ENCODE results near the gene EPAS1.

EPAS1 gene

GRCh38 chr2:46281939-46282338, 15.3 kb upstream of the EPAS1 start:
- ChIA-PET POLR2A (no interaction called here), CTCF (no interaction called here)
- TF ChIP-seq ELF4 (IDR thresholded peaks at IDR 0.05) (no peak), L3MBTL2 (conservative IDR thresholded peaks at IDR 0.05) (no peak), ARNT (IDR thresholded peaks at IDR 0.05) (no peak), ZNF384 (IDR thresholded peaks at IDR 0.05) (no peak), FOXA1 (IDR thresholded peaks at IDR 0.05) (no peak), SUZ12 (IDR thresholded peaks at IDR 0.05) (no peak), BHLHE40 (IDR thresholded peaks at IDR 0.05; ENCODE audit: borderline replicate concordance) (no peak), PKNOX1 (IDR thresholded peaks at IDR 0.05) (no peak), LEF1 (IDR thresholded peaks at IDR 0.05; ENCODE audit: borderline replicate concordance) (no peak), SP1 (IDR thresholded peaks at IDR 0.05) (no peak), HDGF (IDR thresholded peaks at IDR 0.05; ENCODE audit: borderline replicate concordance) (no peak), TARDBP (IDR thresholded peaks at IDR 0.05) (no peak), CTBP1 (IDR thresholded peaks at IDR 0.05; ENCODE audit: borderline replicate concordance) (no peak), FOXM1 (IDR thresholded peaks at IDR 0.05; ENCODE audit: borderline replicate concordance) (no peak), FOXK2 (IDR thresholded peaks at IDR 0.05) (no peak), NFRKB (IDR thresholded peaks at IDR 0.05) (no peak)
- DNase-seq (ENCODE audit: extremely low spot score), result no peak

GRCh38 chr2:46283693-46284092, 13.5 kb upstream of the EPAS1 start:
- ChIA-PET CTCF (no interaction called here), POLR2A (no interaction called here)
- no peak for DNase-seq (ENCODE audit: extremely low spot score)
- TF ChIP-seq BHLHE40 (IDR thresholded peaks at IDR 0.05; ENCODE audit: borderline replicate concordance) (no peak), L3MBTL2 (conservative IDR thresholded peaks at IDR 0.05) (no peak), FOXM1 (IDR thresholded peaks at IDR 0.05; ENCODE audit: borderline replicate concordance) (no peak), NFRKB (IDR thresholded peaks at IDR 0.05) (no peak)

- ChIA-PET CTCF (no interaction called here), POLR2A (no interaction called here)
- TF ChIP-seq TARDBP (IDR thresholded peaks at IDR 0.05), result no peak
- TF ChIP-seq FOXM1 (IDR thresholded peaks at IDR 0.05; ENCODE audit: borderline replicate concordance), result no peak
- no peak for TF ChIP-seq ELF4 (IDR thresholded peaks at IDR 0.05)
- TF ChIP-seq L3MBTL2 (conservative IDR thresholded peaks at IDR 0.05), result no peak
- TF ChIP-seq SP1 (IDR thresholded peaks at IDR 0.05), result no peak
- TF ChIP-seq SUZ12 (IDR thresholded peaks at IDR 0.05), result no peak
- no peak for TF ChIP-seq LEF1 (IDR thresholded peaks at IDR 0.05; ENCODE audit: borderline replicate concordance)
- TF ChIP-seq PKNOX1 (IDR thresholded peaks at IDR 0.05), result no peak
- no peak for TF ChIP-seq CTBP1 (IDR thresholded peaks at IDR 0.05; ENCODE audit: borderline replicate concordance)
- no peak for TF ChIP-seq ARNT (IDR thresholded peaks at IDR 0.05)
- no peak for TF ChIP-seq FOXK2 (IDR thresholded peaks at IDR 0.05)
- no peak for TF ChIP-seq ZNF384 (IDR thresholded peaks at IDR 0.05)
- TF ChIP-seq BHLHE40 (IDR thresholded peaks at IDR 0.05; ENCODE audit: borderline replicate concordance), result no peak
- no peak for TF ChIP-seq FOXA1 (IDR thresholded peaks at IDR 0.05)
- no peak for TF ChIP-seq HDGF (IDR thresholded peaks at IDR 0.05; ENCODE audit: borderline replicate concordance)
- TF ChIP-seq NFRKB (IDR thresholded peaks at IDR 0.05), result no peak
- DNase-seq (ENCODE audit: extremely low spot score), result no peak
These were observed 12.9 kb upstream of the EPAS1 start for GRCh38 chr2:46284260-46284659.

GRCh38 chr2:46284796-46285195, 12.4 kb upstream of the EPAS1 start:
- TF ChIP-seq ZNF384 (IDR thresholded peaks at IDR 0.05), result no peak
- TF ChIP-seq LEF1 (IDR thresholded peaks at IDR 0.05; ENCODE audit: borderline replicate concordance), result no peak
- TF ChIP-seq HDGF (IDR thresholded peaks at IDR 0.05; ENCODE audit: borderline replicate concordance), result no peak
- no peak for TF ChIP-seq BHLHE40 (IDR thresholded peaks at IDR 0.05; ENCODE audit: borderline replicate concordance)
- no peak for TF ChIP-seq L3MBTL2 (conservative IDR thresholded peaks at IDR 0.05)
- no peak for TF ChIP-seq FOXA1 (IDR thresholded peaks at IDR 0.05)
- TF ChIP-seq ELF4 (IDR thresholded peaks at IDR 0.05), result no peak
- no peak for TF ChIP-seq FOXM1 (IDR thresholded peaks at IDR 0.05; ENCODE audit: borderline replicate concordance)
- no peak for TF ChIP-seq FOXK2 (IDR thresholded peaks at IDR 0.05)
- TF ChIP-seq SP1 (IDR thresholded peaks at IDR 0.05), result no peak
- TF ChIP-seq CTBP1 (IDR thresholded peaks at IDR 0.05; ENCODE audit: borderline replicate concordance), result no peak
- no peak for TF ChIP-seq NFRKB (IDR thresholded peaks at IDR 0.05)
- TF ChIP-seq SUZ12 (IDR thresholded peaks at IDR 0.05), result no peak
- no peak for TF ChIP-seq TARDBP (IDR thresholded peaks at IDR 0.05)
- POLR2A ChIA-PET, result no interaction called here
- CTCF ChIA-PET, result interaction anchor here (0.6 kb wide), 1 partner anchor 938 kb away, joined by 3 read pairs; no protein-coding TSS in a partner anchor
- no peak for DNase-seq (ENCODE audit: extremely low spot score)

GRCh38 chr2:46286715-46287114, 10.5 kb upstream of the EPAS1 start:
- DNase-seq (ENCODE audit: extremely low spot score), result no peak
- ChIA-PET CTCF (interaction anchor here (1.2 kb wide), 1 partner anchor 8 kb away, joined by 3 read pairs; no protein-coding TSS in a partner anchor), POLR2A (no interaction called here)
- TF ChIP-seq L3MBTL2 (conservative IDR thresholded peaks at IDR 0.05), result no peak
- TF ChIP-seq CTBP1 (IDR thresholded peaks at IDR 0.05; ENCODE audit: borderline replicate concordance), result no peak
- TF ChIP-seq LEF1 (IDR thresholded peaks at IDR 0.05; ENCODE audit: borderline replicate concordance), result no peak
- TF ChIP-seq SUZ12 (IDR thresholded peaks at IDR 0.05), result no peak
- TF ChIP-seq FOXM1 (IDR thresholded peaks at IDR 0.05; ENCODE audit: borderline replicate concordance), result no peak
- no peak for TF ChIP-seq BHLHE40 (IDR thresholded peaks at IDR 0.05; ENCODE audit: borderline replicate concordance)
- TF ChIP-seq ELF4 (IDR thresholded peaks at IDR 0.05), result no peak
- TF ChIP-seq ARNT (IDR thresholded peaks at IDR 0.05), result no peak
- TF ChIP-seq TARDBP (IDR thresholded peaks at IDR 0.05), result no peak
- no peak for TF ChIP-seq FOXK2 (IDR thresholded peaks at IDR 0.05)
- TF ChIP-seq NFRKB (IDR thresholded peaks at IDR 0.05), result no peak
- no peak for TF ChIP-seq PKNOX1 (IDR thresholded peaks at IDR 0.05)
- no peak for TF ChIP-seq FOXA1 (IDR thresholded peaks at IDR 0.05)
- TF ChIP-seq ZNF384 (IDR thresholded peaks at IDR 0.05), result no peak
- no peak for TF ChIP-seq SP1 (IDR thresholded peaks at IDR 0.05)
- no peak for TF ChIP-seq HDGF (IDR thresholded peaks at IDR 0.05; ENCODE audit: borderline replicate concordance)

GRCh38 chr2:46290078-46290477, 7.1 kb upstream of the EPAS1 start:
- ChIA-PET POLR2A (no interaction called here), CTCF (no interaction called here)
- DNase-seq (ENCODE audit: extremely low spot score), result no peak
- TF ChIP-seq CTBP1 (IDR thresholded peaks at IDR 0.05; ENCODE audit: borderline replicate concordance), result no peak
- no peak for TF ChIP-seq FOXM1 (IDR thresholded peaks at IDR 0.05; ENCODE audit: borderline replicate concordance)
- TF ChIP-seq LEF1 (IDR thresholded peaks at IDR 0.05; ENCODE audit: borderline replicate concordance), result no peak
- no peak for TF ChIP-seq ELF4 (IDR thresholded peaks at IDR 0.05)
- no peak for TF ChIP-seq HDGF (IDR thresholded peaks at IDR 0.05; ENCODE audit: borderline replicate concordance)
- no peak for TF ChIP-seq SUZ12 (IDR thresholded peaks at IDR 0.05)
- no peak for TF ChIP-seq BHLHE40 (IDR thresholded peaks at IDR 0.05; ENCODE audit: borderline replicate concordance)
- no peak for TF ChIP-seq FOXA1 (IDR thresholded peaks at IDR 0.05)
- no peak for TF ChIP-seq FOXK2 (IDR thresholded peaks at IDR 0.05)
- no peak for TF ChIP-seq L3MBTL2 (conservative IDR thresholded peaks at IDR 0.05)

All from HEK293T (cell line).